Transverse colon (tissue), 4 donors: ENCODE measurements around the gene HSDL2. TPM values are rescaled to one million over a fixed set of nuclear protein-coding genes. Genes with fewer than 3 reads are reported as not detected.

Source experiments
- DNase-seq: peaks from one replicate; pipeline ENCODE4 v3.0.0-alpha.2; 2019
- H3K27ac ChIP-seq, 4 donors: fragments of 200-600 bp; sonication (generic); 2 replicates each; pipeline ENCODE4 v1.5.1; 2016 to 2018; ENCODE audit warnings: inconsistent platforms in 4 of 4
- H3K27me3 ChIP-seq: fragments of 200-600 bp; sonication (generic); 2 replicates; pipeline ENCODE4 v1.5.1; 2017; ENCODE audit warnings: inconsistent platforms
- H3K36me3 ChIP-seq, 4 donors: fragments of 200-600 bp; sonication (generic); 2 replicates each; pipeline ENCODE4 v1.5.1; 2017 to 2019; ENCODE audit warnings: inconsistent platforms in 4 of 4
- H3K4me1 ChIP-seq, 4 donors: fragments of 200-600 bp; sonication (generic); 2 replicates each; pipeline ENCODE4 v1.5.1; 2017 to 2020; ENCODE audit warnings: inconsistent platforms in 4 of 4
- H3K4me3 ChIP-seq, 4 donors: fragments of 200-600 bp; sonication (generic); 1 replicate in 1 of 4; 2 replicates in 3 of 4; pipeline versions ENCODE4 v1.5.1 to v1.6.1; 2017 to 2019; ENCODE audit warnings: inconsistent platforms in 4 of 4
- H3K9me3 ChIP-seq, 2 donors: fragments of 200-600 bp; sonication (generic); 2 replicates each; pipeline ENCODE4 v1.5.1; 2017 to 2019; ENCODE audit warnings: inconsistent platforms in 2 of 2
- EP300 ChIP-seq: sonication (generic); formaldehyde crosslinking; IDR thresholded peaks from one replicate; pipeline ENCODE4 v1.6.1; 2017; ENCODE audit warnings: antibody characterized with exemption, low read depth
- POLR2A ChIP-seq: fragments of 450-650 bp; IDR thresholded peaks from one replicate; pipeline ENCODE4 v1.6.1; 2016; ENCODE audit warnings: antibody characterized with exemption, mild to moderate bottlenecking, moderate library complexity
- POLR2AphosphoS5 ChIP-seq, 3 donors: sonication (generic); formaldehyde crosslinking; IDR thresholded peaks; one replicate each; pipeline ENCODE4 v1.6.1; 2016; ENCODE audit warnings: antibody characterized with exemption in 3 of 3
- WGBS, 2 donors: methylation state at CpG; one replicate each; pipeline ENCODE4 v1.1.5; 2018; ENCODE audit warnings: low coverage in 1 of 2; 5-methylcytosine and 5-hydroxymethylcytosine counted together
- in situ Hi-C, 4 donors: fragments of 200-750 bp; cut with MboI; loops; one replicate each; pipeline versions ENCODE4 v1.15.0 to v1.15.1; 2017; ENCODE audit warnings: low sequenced_read_pairs in 3 of 4, low pct_ligation_motif_present in 1 of 4, low pct_unique_long_range_greater_than_20kb in 1 of 4
- intact Hi-C: fragments of 100-400 bp; cut with DNase I; formaldehyde crosslinking; loops from one replicate; pipeline ENCODE4 v1.15.1; 2023; ENCODE audit warnings: low total_unique reads
- total RNA-seq, 4 donors: library from RNA; depleted of rRNA; stranded (reverse); fragments of >200 nt; gene quantifications; one replicate each; pipeline ENCODE4 v1.1.0, GENCODE V29; 2016
- TF ChIP-seq, protein P1 (sequence below), 5 experiments: fragments of 200-600 bp in 3 of 5; fragments of 450-650 bp in 2 of 5; sonication (generic) in 3 of 5; IDR thresholded peaks; 1 replicate in 2 of 5; 2 replicates in 3 of 5; pipeline ENCODE4 v1.5.1; 2016 to 2017; ENCODE audit warnings: antibody characterized with exemption in 5 of 5, inconsistent platforms in 3 of 5, mild to moderate bottlenecking in 2 of 5, moderate library complexity in 1 of 5

Gene HSDL2
- total RNA-seq, 4 donors from 2014 or later = 24.9 to 46.4 (median 28.8) TPM

DNA sequence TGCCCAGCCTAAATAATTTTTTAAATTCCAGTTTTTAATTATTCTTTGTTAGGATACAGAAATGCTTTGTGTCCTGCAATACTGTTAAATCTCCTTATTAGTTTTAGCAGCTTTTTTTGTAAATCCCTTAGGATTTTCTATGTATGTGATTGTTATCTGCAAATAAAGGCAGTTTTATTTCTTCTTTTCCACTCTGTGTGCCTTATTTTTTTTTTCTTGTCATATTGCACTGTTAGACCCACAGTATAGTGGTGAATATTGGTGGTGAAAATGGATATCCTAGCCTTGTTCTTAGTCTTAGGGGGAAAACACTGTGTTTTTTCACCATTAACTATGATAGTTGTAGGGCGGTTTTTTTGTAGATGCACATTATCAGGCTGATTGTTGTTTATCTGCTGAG lies 95.4 kb downstream of the HSDL2 start:
- H3K9me3 ChIP-seq = no peaks in the 10 kb centered on the region
- no peaks in the 10 kb centered on the region for H3K4me1 ChIP-seq
- no peak for TF ChIP-seq POLR2AphosphoS5 (IDR thresholded peaks at IDR 0.05)
- no peak for TF ChIP-seq EP300
- no peak for TF ChIP-seq POLR2A
- TF ChIP-seq, protein P1, sequence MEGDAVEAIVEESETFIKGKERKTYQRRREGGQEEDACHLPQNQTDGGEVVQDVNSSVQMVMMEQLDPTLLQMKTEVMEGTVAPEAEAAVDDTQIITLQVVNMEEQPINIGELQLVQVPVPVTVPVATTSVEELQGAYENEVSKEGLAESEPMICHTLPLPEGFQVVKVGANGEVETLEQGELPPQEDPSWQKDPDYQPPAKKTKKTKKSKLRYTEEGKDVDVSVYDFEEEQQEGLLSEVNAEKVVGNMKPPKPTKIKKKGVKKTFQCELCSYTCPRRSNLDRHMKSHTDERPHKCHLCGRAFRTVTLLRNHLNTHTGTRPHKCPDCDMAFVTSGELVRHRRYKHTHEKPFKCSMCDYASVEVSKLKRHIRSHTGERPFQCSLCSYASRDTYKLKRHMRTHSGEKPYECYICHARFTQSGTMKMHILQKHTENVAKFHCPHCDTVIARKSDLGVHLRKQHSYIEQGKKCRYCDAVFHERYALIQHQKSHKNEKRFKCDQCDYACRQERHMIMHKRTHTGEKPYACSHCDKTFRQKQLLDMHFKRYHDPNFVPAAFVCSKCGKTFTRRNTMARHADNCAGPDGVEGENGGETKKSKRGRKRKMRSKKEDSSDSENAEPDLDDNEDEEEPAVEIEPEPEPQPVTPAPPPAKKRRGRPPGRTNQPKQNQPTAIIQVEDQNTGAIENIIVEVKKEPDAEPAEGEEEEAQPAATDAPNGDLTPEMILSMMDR (IDR thresholded peaks at IDR 0.05) = no peak
- no peak overlapping the region for H3K4me3 ChIP-seq
- no peak overlapping the region for H3K27ac ChIP-seq
- 97 to 100% methylated on average over 1 of the region's 1 CpG for WGBS, 2 donors
- H3K27me3 ChIP-seq = no peaks in the 10 kb centered on the region
- intact Hi-C loops (no loop called here), in situ Hi-C loops (no loop called here)
- no peaks in the 10 kb centered on the region for H3K36me3 ChIP-seq
- DNase-seq = no peak

DNA sequence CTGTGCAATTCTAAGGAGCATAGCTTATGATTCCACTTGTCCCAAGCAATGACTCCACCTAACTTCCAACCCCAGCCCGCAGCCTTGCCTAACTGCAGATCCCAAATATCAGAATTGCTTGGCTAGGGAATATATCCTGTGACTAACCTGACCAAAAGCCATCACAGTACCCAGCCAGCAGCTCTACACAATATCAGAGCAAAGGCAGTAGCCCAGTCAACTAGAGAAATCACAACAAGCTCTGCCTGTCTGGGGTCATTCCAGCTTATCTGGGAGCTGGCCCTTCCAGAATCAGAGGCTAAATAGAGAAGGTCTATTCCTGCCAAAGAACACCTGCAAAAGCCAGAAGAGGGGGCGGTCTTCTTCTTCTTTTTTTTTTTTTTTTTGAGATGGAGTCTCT lies 97.4 kb downstream of the HSDL2 start:
- in situ Hi-C loops = no loop called here
- DNase-seq = no peak
- Histone ChIP-seq H3K4me3 (no peak overlapping the region), H3K27ac (no peak overlapping the region), H3K27me3 (no peaks in the 10 kb centered on the region), H3K4me1 (no peaks in the 10 kb centered on the region), H3K36me3 (no peaks in the 10 kb centered on the region), H3K9me3 (no peaks in the 10 kb centered on the region)
- 100% methylated on average over 1 to 2 of the region's 2 CpGs for WGBS, 2 donors
- no peak for TF ChIP-seq POLR2A
- no peak for TF ChIP-seq EP300
- TF ChIP-seq, protein P1 (IDR thresholded peaks at IDR 0.05) = no peak
- TF ChIP-seq POLR2AphosphoS5 (IDR thresholded peaks at IDR 0.05) = no peak
- intact Hi-C loops = no loop called here

DNA sequence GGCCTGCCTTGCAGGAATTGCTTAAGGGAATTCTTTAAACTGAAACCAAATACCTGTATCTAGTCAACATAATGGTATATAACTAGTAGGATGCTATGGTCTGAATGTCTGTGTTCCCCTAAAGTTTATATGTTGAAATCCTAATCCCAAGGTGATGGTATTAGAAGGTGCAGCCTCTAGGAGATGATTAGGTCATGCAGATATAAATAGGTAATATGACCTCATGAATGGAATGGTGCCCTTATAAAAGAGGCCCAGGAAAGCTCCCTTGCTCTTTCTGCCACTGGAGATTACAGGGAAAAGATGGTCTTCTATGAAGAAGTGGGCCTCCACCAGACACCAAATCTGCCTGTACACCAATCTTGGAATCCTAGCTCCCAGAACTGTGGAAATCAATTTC lies 99.3 kb downstream of the HSDL2 start:
- Histone ChIP-seq H3K27ac (no peak overlapping the region), H3K4me3 (no peak overlapping the region), H3K4me1 (no peaks in the 10 kb centered on the region), H3K9me3 (no peaks in the 10 kb centered on the region), H3K27me3 (no peaks in the 10 kb centered on the region), H3K36me3 (no peaks in the 10 kb centered on the region)
- intact Hi-C loops (no loop called here), in situ Hi-C loops (no loop called here)
- no peak for TF ChIP-seq POLR2AphosphoS5 (IDR thresholded peaks at IDR 0.05)
- TF ChIP-seq EP300 = no peak
- TF ChIP-seq POLR2A = no peak
- TF ChIP-seq, protein P1 (IDR thresholded peaks at IDR 0.05) = no peak
- DNase-seq = no peak

DNA sequence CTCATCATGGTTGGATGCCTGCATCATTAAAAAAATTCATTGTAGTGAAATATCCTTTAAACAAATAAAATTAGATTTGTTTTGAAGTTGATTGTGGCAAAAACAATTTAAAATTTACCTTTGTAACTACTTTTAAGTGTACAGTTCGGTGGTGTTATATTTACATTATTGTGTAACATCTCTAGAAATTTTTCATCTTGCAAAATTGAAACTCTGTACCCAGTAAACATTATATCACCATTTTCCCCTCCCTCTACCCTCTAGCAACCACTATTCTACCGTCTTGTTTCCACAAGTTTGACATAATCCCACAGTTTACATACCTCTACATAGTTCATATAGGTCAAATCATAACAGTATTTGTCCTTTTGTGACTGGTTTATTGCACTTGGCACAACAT lies 104.7 kb downstream of the HSDL2 start:
- H3K4me1 ChIP-seq = peaks cover 0 to 9% (median 3%) of the 10 kb centered on the region in 4 donors
- H3K27me3 ChIP-seq = no peaks in the 10 kb centered on the region
- no peaks in the 10 kb centered on the region for H3K9me3 ChIP-seq
- no peak overlapping the region for H3K27ac ChIP-seq
- H3K36me3 ChIP-seq = no peaks in the 10 kb centered on the region
- in situ Hi-C loops = no loop called here
- intact Hi-C loops = loop anchor here (10.0 kb wide), 1 partner anchor 230 kb away; the partner anchor contains the start of gene INIP
- no peak overlapping the region for H3K4me3 ChIP-seq
- DNase-seq = no peak
- 75 to 85% methylated on average over 2 of the region's 2 CpGs for WGBS, 2 donors
- no peak for TF ChIP-seq POLR2A

DNA sequence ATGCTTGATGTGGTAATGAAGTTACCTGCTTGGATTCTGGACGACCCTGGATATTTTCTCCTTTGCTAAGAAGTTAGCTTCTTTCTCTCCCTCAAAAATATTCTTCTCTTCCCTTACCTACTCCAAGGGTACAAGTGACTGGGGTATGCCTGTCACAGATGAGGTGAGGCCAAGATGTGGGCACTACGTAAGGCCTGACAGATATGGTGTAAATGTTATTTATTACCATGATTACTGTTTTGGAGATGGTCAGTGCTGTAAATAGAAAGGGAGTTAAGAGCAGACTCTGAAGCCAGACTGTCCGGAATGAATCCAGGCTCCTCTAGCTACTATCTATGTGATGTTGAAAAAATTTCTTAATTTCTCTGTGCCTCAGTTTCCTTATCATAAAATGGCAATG lies 105.7 kb downstream of the HSDL2 start:
- in situ Hi-C loops (no loop called here), intact Hi-C loops (loop anchor here (10.0 kb wide), 1 partner anchor 229 kb away; the partner anchor contains the start of gene INIP)
- Histone ChIP-seq H3K4me3 (peak overlapping the region in 1 of 4 donors; percentile 89), H3K4me1 (peaks cover 0 to 9% (median 3%) of the 10 kb centered on the region in 4 donors), H3K36me3 (no peaks in the 10 kb centered on the region), H3K9me3 (no peaks in the 10 kb centered on the region), H3K27me3 (no peaks in the 10 kb centered on the region), H3K27ac (no peak overlapping the region)
- no peak for TF ChIP-seq POLR2AphosphoS5 (IDR thresholded peaks at IDR 0.05)
- no peak for TF ChIP-seq EP300
- TF ChIP-seq POLR2A = no peak
- TF ChIP-seq, protein P1 (IDR thresholded peaks at IDR 0.05) = no peak
- WGBS, 2 donors = 81 to 84% methylated on average over 3 of the region's 3 CpGs
- DNase-seq = no peak
